Aorta (tissue), 5 donors: ENCODE results near the gene ADAM23. TPM values are rescaled to one million over a fixed set of nuclear protein-coding genes. Genes with fewer than 3 reads are reported as not detected.

Experiments used
- ATAC-seq: fragments of 200-7000 bp; cut with Tn5 transposase; one replicate; pipeline ENCODE4 v1.9.1; 2022; ENCODE audit warnings: moderate library complexity; ENCODE audit not compliant: low FRiP score
- DNase-seq, 2 donors: peaks; one replicate each; pipeline ENCODE4 v3.0.0-alpha.2; 2020
- H3K27ac ChIP-seq, 2 donors: one replicate each; pipeline ENCODE4 v1.5.1; 2013; ENCODE audit warnings: low read length in 2 of 2, mild to moderate bottlenecking in 2 of 2, moderate library complexity in 2 of 2, control low read depth in 1 of 2, inconsistent platforms in 1 of 2, low read depth in 1 of 2
- H3K27me3 ChIP-seq, 2 donors: one replicate each; pipeline ENCODE4 v1.6.1; 2013; ENCODE audit warnings: control low read depth in 1 of 2, low read length in 1 of 2, mild to moderate bottlenecking in 1 of 2, moderate library complexity in 1 of 2; ENCODE audit not compliant: insufficient read depth in 2 of 2, control insufficient read depth in 1 of 2
- H3K36me3 ChIP-seq, 2 donors: one replicate each; pipeline ENCODE4 v1.6.1; 2013; ENCODE audit warnings: control low read depth in 1 of 2, low read length in 1 of 2, mild to moderate bottlenecking in 1 of 2; ENCODE audit not compliant: insufficient read depth in 2 of 2, control insufficient read depth in 1 of 2
- H3K4me1 ChIP-seq, 2 donors: one replicate each; pipeline ENCODE4 v1.6.1; 2013; ENCODE audit warnings: low read length in 2 of 2, control low read depth in 1 of 2, mild to moderate bottlenecking in 1 of 2, moderate library complexity in 1 of 2; ENCODE audit not compliant: insufficient read depth in 2 of 2, control insufficient read depth in 1 of 2
- H3K4me3 ChIP-seq, 2 donors: one replicate each; pipeline ENCODE4 v1.5.1; 2013; ENCODE audit warnings: low read length in 2 of 2, control low read depth in 1 of 2, mild to moderate bottlenecking in 1 of 2
- H3K9me3 ChIP-seq: one replicate; pipeline ENCODE4 v1.6.1; 2013; ENCODE audit warnings: mild to moderate bottlenecking, low read length; ENCODE audit not compliant: control insufficient read depth
- WGBS, 2 donors: extraction: QIAGEN DNeasy Blood & Tissue Kit; methylation state at CpG; one replicate each; pipeline ENCODE4 v1.1.7; 2013; 5-methylcytosine and 5-hydroxymethylcytosine counted together
- intact Hi-C, 2 donors: fragments of 100-400 bp; cut with DNase I; formaldehyde crosslinking; loops; one replicate each; pipeline versions ENCODE4 v1.14.2 to v1.15.0; 2022
- polyA plus RNA-seq, 2 donors: library from polyadenylated mRNA; stranded (reverse); fragments of 200-250 nt; gene quantifications; one replicate each; pipeline ENCODE4 v1.2.3, GENCODE V29; 2013
- total RNA-seq, 2 donors: library from RNA; stranded (reverse); fragmentation: NEBNext Ultra II Directional; extraction: Animal tissue kit (Norgen Biotek cat#: 25700); gene quantifications; one replicate each; pipeline ENCODE4 v1.2.1, GENCODE V29; 2021
- donor health status: healthy with polysubstance abuse.
- donor health status: Bipolar disorder and iron deficiency.
- donor health status: DM: no; HTN: no; CAD: no.
- donor health status: DM: no; HTN: no; CAD: no.
- donor health status: DM: yes; HTN: yes; CAD: no.

ADAM23 gene
- total and polyA plus RNA-seq, 4 donors: 1.0 to 11.1 (median 2.8) TPM

DNA sequence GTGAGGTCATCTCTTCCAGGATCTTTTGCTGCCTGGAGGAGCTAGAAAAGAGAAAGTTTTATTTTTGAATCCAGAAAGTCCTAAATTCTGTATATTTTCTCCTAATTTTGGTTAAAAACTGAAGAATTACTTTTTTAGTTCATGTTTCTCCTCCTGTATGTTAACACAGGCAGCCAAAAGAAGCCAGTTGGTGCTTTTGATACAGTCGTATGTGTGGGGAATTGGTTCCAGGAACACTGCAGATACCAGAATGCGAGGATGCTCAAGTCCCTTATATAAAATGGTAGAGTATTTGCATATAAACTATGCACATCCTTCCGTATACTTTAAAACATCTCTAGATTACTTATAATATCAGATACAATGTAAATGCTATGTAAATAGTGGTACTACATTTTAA lies 22.6 kb upstream of the ADAM23 start:
- intact Hi-C loops: no loop called here
- 88 to 89% methylated on average over 3 of the region's 3 CpGs for WGBS, 2 donors
- H3K4me1 ChIP-seq: peaks cover 0 to 2% of the 10 kb centered on the region in 2 donors
- ATAC-seq (no peak), DNase-seq (no peak)
- peaks cover 4% of the 10 kb centered on the region for H3K9me3 ChIP-seq
- no peaks in the 10 kb centered on the region for H3K27me3 ChIP-seq
- H3K27ac ChIP-seq: no peak overlapping the region
- no peaks in the 10 kb centered on the region for H3K36me3 ChIP-seq
- H3K4me3 ChIP-seq: no peak overlapping the region

DNA sequence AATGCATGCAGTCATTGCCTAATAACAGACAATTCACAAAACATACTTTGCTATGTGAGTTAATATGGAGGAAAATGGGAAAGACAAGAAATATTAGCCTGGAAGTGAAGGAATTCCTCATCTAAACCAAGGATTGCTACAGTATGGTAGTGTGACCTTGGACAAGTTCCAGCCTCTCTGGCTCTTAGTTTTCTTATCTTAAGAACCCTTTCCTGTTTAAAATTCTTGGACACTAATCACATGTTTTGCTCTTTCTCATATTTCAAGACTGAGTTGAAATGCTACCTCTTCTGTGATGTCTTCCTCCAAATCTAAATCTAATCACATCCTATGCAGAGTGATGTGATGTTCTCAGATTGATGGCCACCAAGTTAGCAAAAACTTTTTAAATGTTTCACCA lies 20.8 kb upstream of the ADAM23 start:
- ATAC-seq (no peak), DNase-seq (no peak)
- Histone ChIP-seq H3K27me3 (no peaks in the 10 kb centered on the region), H3K4me3 (no peak overlapping the region), H3K36me3 (no peaks in the 10 kb centered on the region), H3K27ac (no peak overlapping the region), H3K4me1 (peaks cover 0 to 2% of the 10 kb centered on the region in 2 donors), H3K9me3 (peaks cover 4% of the 10 kb centered on the region)
- intact Hi-C loops: no loop called here

DNA sequence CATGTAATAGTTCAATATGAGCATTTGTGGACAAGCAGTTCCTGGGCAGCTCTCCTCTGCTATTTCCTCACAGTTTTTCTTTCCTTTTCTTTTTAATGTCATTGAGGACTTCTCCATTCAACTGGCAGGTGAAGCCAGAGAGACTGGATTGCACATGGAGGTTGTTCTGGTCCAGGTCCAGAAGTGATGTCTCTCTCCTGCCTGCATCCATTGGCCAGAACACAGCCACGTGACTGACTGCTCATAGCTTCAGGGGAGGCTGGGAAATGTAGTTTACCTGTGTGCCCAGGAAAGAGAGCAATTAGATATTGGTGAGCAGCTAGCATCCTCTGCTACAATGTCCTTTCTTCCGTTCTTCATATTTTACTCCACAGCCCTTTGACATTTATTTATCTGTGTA lies 20.2 kb upstream of the ADAM23 start:
- Histone ChIP-seq H3K36me3 (no peaks in the 10 kb centered on the region), H3K4me3 (no peak overlapping the region), H3K9me3 (peaks cover 2% of the 10 kb centered on the region), H3K27ac (no peak overlapping the region), H3K27me3 (no peaks in the 10 kb centered on the region), H3K4me1 (peaks cover 0 to 2% of the 10 kb centered on the region in 2 donors)
- ATAC-seq (no peak), DNase-seq (no peak)
- WGBS, 2 donors: 57 to 78% methylated on average over 2 of the region's 2 CpGs
- intact Hi-C loops: no loop called here

DNA sequence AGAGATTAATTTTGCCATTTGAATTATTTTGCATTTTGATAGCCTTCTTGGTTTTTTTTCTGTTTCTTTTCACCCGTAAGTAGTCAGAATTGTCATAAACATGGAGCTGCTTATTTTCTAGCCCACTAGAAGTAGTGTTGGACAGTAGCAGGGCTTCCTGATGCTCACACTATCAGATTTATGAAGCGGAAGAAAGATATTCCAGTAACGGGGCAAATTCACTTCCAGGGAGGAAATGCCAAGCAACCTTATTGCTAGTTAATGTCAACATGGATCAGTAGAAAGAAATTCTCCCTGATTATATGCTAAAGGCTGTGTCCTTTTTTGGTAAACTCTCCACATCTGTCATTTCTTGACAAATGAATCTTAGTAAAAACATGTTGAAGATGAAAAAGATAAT lies 19.2 kb upstream of the ADAM23 start:
- H3K27ac ChIP-seq: no peak overlapping the region
- peaks cover 0 to 2% of the 10 kb centered on the region in 2 donors for H3K4me1 ChIP-seq
- peaks cover under 1% of the 10 kb centered on the region for H3K9me3 ChIP-seq
- H3K27me3 ChIP-seq: no peaks in the 10 kb centered on the region
- no peaks in the 10 kb centered on the region for H3K36me3 ChIP-seq
- no peak overlapping the region for H3K4me3 ChIP-seq
- intact Hi-C loops: no loop called here
- WGBS, 2 donors: 16 to 20% methylated on average over 3 of the region's 3 CpGs
- ATAC-seq: no peak
- no peak for DNase-seq

DNA sequence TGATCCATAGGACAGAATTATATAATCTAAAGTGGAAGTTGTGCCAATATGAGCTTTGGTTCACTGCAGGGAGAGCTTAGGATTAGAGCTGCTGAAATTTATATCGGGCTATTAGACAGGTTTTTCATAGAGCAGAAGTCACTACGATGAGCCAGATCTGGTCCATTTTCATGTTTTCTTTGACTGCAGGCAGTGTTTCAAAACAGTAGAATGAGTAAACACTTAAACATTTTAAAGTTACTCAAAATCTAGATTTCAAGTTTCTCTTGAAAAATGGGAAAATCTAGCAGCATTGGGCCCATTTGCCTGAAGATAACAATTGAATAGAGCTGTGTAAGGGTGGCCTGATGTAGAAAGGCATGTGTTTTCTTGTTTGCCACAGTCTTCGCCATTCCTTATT lies 14.5 kb upstream of the ADAM23 start:
- Histone ChIP-seq H3K9me3 (no peaks in the 10 kb centered on the region), H3K27ac (no peak overlapping the region), H3K36me3 (no peaks in the 10 kb centered on the region), H3K4me3 (no peak overlapping the region), H3K4me1 (no peaks in the 10 kb centered on the region), H3K27me3 (no peaks in the 10 kb centered on the region)
- ATAC-seq: no peak
- no peak for DNase-seq
- WGBS, 2 donors: 86 to 88% methylated on average over 3 of the region's 3 CpGs
- intact Hi-C loops: no loop called here

DNA sequence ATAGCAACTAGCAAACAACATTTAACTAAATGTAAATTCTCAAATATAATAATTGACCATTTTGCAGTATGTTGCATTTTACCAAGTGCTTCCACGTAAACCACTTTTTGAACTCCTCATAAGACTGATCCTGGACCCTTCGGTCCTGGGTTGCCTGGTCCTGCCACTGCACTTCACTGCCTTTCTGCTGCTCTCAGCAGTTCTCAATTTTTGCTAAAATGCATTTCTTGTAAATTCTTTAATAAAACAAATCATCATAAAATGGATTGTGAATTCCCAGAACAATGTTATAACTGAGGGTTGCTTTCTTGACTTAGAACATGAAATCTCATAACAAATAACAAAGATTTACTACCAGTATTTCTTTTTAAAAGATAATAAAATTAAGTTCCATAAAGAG lies 12.9 kb upstream of the ADAM23 start:
- 90 to 94% methylated on average over 2 of the region's 2 CpGs for WGBS, 2 donors
- no peaks in the 10 kb centered on the region for H3K4me1 ChIP-seq
- DNase-seq: no peak
- H3K4me3 ChIP-seq: no peak overlapping the region
- H3K27ac ChIP-seq: no peak overlapping the region
- no peak for ATAC-seq
- intact Hi-C loops: no loop called here
- no peaks in the 10 kb centered on the region for H3K36me3 ChIP-seq
- no peaks in the 10 kb centered on the region for H3K9me3 ChIP-seq
- H3K27me3 ChIP-seq: no peaks in the 10 kb centered on the region

DNA sequence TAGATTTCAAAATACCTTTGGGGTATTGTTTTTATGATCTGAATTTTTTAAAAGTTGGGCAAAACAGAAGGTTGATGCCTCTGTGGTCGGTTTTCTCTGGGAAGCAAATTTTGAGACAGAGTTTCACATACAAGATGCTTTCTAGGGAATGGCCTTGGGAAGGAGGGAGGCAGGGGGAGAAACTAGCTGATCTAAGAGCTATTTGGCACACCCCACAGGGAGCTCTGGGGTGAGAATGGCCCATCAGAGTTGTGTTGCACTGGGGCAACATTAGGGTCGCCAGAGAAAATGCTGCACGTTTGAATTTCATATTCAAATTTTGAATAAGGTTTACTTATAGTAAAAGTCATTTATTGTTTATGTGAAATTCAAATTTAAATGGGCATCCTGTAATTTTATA lies 11.9 kb upstream of the ADAM23 start:
- Histone ChIP-seq H3K36me3 (no peaks in the 10 kb centered on the region), H3K9me3 (no peaks in the 10 kb centered on the region), H3K4me3 (no peak overlapping the region), H3K4me1 (no peaks in the 10 kb centered on the region), H3K27ac (no peak overlapping the region), H3K27me3 (no peaks in the 10 kb centered on the region)
- intact Hi-C loops: no loop called here
- ATAC-seq (no peak), DNase-seq (no peak)
- WGBS, 2 donors: 64 to 74% methylated on average over 3 of the region's 3 CpGs

DNA sequence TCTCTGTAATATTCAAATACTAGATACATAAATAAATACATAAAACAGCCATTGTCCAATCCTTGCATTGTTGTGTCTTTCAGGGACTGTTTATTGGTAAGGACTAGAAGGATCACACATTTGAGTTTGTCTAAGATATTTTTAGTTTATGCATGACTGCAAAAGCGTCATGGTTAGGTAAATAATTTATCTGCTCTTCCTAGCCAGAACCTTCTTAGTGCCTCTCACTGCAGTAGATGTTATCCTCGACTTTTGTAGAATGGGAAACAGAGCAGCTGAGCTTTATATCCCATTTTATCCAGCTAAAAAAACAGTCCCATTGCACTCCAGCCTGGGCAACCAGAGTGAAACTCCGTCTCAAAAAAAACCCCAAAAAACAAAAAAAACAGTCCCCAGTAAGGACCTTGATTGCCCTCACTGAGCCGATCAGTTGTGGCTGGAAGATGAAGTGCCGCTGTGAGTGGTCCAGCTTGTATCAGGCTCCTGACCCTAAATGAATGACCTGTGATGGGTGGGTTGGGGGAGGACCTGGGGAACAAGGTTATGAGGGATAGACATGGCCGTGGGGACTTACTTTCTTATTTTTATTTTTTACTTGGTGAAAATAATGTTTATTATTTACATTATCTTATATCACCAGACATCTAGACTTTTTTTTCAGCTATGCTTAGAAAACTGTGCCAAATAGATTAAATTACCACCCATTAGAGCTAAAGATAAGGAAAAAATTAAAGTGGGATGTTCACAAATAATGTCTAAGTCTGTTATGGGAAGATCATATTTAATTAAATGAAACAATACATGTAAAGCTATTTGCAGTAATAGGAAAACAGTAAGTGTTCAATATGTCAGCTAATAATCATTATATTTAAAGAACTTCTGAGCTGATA lies 10.9 kb upstream of the ADAM23 start:
- Histone ChIP-seq H3K4me3 (no peak overlapping the region), H3K36me3 (no peaks in the 10 kb centered on the region), H3K4me1 (no peaks in the 10 kb centered on the region), H3K9me3 (no peaks in the 10 kb centered on the region), H3K27ac (no peak overlapping the region), H3K27me3 (no peaks in the 10 kb centered on the region)
- DNase-seq (no peak), ATAC-seq (no peak)
- WGBS, 2 donors: 34 to 44% methylated on average over 6 of the region's 6 CpGs
- intact Hi-C loops: no loop called here

DNA sequence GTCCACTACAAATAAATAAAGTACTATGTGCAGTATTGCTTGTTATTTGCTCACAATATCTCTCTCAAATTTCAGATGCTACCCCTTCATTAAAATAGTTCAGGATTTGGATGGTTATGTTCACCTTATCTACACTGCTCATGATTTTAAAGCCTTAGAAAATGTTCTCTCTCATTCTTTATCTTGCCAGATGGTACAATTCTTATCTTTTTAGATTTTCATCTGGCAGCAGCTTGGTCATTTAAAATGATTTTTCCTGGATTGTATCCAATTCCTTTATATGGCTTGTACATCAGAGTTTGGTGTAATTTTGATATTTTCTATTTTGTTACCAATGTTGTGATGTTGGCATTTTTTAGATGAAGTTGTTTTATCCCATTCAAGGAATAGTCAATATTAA lies 10.1 kb upstream of the ADAM23 start:
- H3K27me3 ChIP-seq: no peaks in the 10 kb centered on the region
- H3K9me3 ChIP-seq: no peaks in the 10 kb centered on the region
- no peak overlapping the region for H3K27ac ChIP-seq
- intact Hi-C loops: no loop called here
- ATAC-seq (no peak), DNase-seq (no peak)
- H3K4me1 ChIP-seq: no peaks in the 10 kb centered on the region
- H3K36me3 ChIP-seq: no peaks in the 10 kb centered on the region
- no peak overlapping the region for H3K4me3 ChIP-seq
